NCI-H1930 (cell line): ENCODE data around the gene PTPN13.

Source experiments
- DNase-seq, 2 experiments: peaks; one replicate each; lab custom pipeline; 2025; lab: John Stamatoyannopoulos, UW

Gene PTPN13

GRCh38 chr4:86587381-86588140 is 6.6 kb upstream of the PTPN13 start:
- DNase-seq = peak in 1 of 2 experiments; percentile 44

DNA sequence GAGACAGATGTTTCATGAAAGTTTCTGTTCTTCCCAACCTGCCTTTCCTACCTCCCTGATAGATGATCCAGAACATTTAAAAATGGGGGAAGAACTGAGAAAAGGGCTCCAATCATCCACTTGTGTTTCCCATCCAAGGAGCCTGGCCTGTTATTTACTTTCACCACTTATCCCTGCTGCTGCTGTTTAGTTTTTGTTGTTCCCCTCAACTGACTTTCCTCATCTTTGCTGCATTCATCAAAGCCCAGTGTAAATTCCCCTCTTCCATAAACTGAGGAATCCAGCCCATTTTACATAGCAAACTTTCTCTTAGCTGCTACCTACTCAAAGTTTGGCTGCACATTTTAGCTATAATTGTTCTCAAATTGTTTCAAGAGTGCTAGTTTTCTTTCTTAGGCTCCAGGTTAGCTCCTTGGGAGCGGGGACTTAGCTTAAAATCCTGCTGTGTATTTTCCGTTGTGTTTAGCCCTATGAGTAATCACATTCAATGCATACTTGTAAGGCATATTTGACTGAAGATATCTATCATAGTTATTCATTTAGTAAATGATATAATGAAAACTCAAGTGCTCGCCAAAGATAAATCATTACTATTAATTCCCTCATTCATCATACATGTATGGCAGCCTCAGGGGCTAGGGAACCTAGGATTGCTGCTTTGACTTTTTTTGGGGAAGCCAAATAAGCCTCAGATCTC is 1.4 kb upstream of the PTPN13 start:
- no peak for DNase-seq

GRCh38 chr4:86594559-86595425 is 677 bp downstream of the PTPN13 start:
- peak; percentile 16 to 47 for DNase-seq

DNA sequence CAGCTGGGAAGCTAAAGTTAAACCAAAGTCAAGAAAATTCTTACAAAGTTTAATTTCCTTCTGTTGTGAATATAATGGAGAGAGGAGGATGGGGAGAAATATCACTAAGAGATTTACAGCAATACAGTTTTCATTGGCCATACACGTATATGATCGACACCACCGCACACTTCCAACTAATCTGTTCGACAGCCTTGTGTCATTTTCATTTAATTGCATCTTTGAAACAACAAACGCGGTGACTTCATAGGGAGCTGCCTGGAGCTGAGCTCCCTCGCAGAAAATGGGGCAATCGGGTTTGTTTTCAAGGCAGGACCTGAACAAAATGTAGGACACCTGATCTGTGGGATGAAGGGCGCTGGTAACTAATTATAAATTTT is 1.3 kb downstream of the PTPN13 start:
- DNase-seq = no peak

DNA sequence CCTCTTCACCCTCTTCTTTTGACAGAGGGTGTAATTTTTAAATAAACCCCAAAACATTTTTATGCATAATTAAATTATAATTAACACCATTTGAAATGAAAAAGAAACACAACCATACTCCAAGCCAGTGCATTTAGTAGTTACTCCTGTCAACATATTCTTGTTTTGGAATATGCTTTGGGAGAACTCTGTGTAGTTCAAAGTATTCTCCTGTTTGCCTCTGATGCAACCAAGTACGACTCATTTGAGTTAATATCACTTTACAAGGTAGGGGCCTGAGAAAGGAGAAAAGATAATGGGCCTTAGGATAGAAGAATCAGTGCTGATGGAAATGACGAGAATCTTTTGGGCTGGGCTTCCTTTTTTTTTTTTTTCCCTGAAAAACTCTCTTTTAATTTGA is 2.7 kb downstream of the PTPN13 start:
- DNase-seq = no peak

DNA sequence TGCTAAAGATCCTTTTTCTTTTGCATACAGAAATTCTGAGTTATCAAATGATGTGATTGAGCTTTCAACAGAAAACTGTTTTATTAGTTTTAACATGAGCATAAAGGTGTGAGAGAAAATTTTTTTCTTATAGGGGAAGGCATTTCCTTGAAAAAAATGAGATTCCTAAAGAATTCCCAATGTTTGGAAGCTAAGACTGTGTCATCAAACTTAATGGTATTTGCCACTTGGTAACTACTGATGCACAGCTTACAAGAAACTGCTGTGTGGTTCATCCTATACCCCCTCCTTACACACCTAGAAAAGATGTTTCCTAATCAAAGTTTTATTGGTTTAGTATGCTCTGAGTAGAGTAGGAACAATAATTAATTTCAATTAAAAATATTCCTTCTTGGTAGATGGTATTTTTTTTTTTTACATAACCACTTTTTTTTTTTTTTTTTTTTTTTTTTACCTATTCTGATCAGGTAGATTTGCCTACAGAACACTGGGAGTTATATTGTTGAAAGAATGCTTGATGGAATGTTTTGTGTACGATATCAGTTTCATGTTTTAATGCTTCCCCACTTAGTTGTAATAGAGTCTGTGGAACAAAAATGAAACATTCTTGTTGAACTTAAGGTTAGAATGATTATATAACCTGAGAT is 6.0 kb downstream of the PTPN13 start:
- no peak for DNase-seq

- DNase-seq = no peak
Observed at GRCh38 chr4:86603311-86603885, 9.3 kb downstream of the PTPN13 start.

GRCh38 chr4:86606809-86607208 is 12.7 kb downstream of the PTPN13 start:
- DNase-seq = no peak

- DNase-seq = no peak
Observed at GRCh38 chr4:86608757-86609375, 14.8 kb downstream of the PTPN13 start.

DNA sequence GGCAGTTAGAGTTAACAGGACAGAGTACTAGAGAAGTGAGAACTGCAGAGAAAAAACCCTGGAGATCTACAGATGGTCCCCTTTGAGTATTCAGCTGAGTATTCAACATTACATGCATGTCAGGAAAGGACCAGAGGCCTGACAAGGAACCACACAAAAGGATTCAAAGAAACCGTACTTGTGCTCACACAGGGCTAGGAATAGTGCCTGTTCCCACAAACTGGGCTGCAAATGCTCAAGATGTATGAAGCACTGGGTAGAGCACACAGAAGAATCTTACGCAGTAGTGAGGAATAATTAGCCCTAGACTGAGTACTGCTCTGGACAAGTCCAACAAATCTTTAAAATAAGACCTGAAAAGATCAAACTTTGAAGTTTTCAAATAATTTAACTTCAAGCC is 17.6 kb downstream of the PTPN13 start:
- DNase-seq = no peak

GRCh38 chr4:86613734-86614133 is 19.6 kb downstream of the PTPN13 start:
- DNase-seq = no peak

- DNase-seq = no peak
Observed at GRCh38 chr4:86614865-86615264, 20.8 kb downstream of the PTPN13 start.

DNA sequence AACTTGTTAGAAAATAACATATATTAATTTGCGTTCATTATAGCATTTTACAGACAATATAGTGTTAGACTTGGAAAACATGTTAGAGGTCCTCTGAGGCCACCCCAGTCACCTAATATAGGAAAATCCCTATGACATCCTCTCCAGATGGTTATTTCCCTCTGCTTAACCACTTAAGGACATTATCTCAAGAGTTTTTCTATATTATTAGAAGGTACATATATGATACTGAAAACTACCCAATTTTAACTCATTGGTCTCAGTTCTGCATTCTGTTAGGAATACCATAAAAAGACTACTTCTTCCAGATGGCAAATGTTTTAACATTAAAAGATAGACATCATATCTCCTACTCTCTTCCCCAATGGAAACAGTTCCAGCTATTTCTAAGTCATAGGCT is 21.4 kb downstream of the PTPN13 start:
- DNase-seq = no peak

DNA sequence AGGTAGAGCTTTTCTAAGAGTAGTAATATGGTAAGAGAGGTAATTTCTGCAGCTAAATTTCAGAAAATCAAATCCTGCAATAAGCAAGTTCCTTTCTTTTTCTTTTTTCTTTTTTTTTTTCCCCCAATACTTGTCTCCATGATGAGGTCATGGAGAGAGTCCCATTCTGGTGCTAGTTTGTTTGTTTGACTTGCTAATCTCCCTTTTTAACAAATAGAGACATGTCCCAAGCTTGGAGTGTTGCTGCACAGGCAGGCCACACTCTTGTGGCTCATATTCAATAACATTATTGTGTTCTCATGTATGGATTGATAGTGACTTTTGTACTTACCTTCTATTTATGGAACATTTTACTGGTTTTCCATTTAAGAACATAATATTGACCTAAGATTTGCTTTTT is 25.5 kb downstream of the PTPN13 start:
- no peak for DNase-seq

GRCh38 chr4:86621435-86621834 is 27.3 kb downstream of the PTPN13 start:
- DNase-seq = no peak

GRCh38 chr4:86626066-86626465 is 32.0 kb downstream of the PTPN13 start:
- DNase-seq = no peak

DNA sequence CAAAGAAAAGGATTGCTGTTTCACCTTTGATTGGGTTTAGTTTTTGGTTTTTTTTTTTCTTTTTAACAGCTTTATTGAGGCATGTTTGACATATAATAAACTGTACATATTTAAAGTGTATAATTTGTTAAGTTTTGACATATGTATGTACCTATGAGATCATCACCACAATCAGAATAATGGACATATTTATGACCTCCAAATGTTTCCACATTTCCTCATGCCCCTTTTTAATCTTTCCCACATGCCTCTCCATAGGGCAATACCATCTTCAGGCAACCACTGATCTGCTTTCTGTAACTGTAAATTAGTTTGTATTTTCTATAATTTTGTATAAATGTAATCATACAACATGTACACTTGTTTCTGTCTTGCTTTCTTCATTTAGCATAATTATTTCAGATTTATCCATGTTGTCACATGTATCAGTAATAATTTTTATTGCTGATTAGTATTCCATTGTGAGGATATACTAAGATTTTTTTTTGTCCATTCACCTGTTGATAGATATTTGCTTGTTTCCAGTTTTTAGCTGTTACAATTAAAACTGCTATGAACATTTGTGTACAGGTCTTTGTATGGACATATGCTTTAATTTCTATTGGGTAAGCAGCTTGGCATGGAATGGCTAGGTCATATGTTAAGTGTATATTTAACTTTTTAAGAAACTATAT is 33.5 kb downstream of the PTPN13 start:
- no peak for DNase-seq

- DNase-seq = no peak
Observed at GRCh38 chr4:86630629-86631028, 36.5 kb downstream of the PTPN13 start.

- DNase-seq = no peak
Observed at GRCh38 chr4:86631166-86631565, 37.1 kb downstream of the PTPN13 start.

- no peak for DNase-seq
Observed at GRCh38 chr4:86633854-86634253, 39.7 kb downstream of the PTPN13 start.

DNA sequence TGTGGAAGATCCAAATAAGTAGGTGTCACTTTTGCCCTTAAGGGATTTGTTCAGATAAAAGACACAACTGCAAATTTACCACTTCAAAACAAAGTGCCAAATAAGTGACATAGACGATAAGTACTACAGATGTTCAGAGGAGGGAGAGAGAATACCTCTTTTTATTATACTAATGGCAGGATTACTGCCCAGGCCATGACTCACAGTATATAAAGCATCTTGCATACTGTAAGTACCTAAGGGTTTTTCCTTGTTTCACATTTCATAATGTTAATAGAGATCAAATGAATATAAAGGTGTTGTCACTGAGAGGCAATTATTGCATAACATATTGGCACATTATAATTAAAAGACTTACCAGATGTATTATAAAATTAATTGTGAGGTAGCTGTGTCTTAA is 46.4 kb downstream of the PTPN13 start:
- no peak for DNase-seq
